Keratinocyte (primary cell): ENCODE data around the gene OR9I1. TPM values are rescaled to one million over a fixed set of nuclear protein-coding genes. Genes with fewer than 3 reads are reported as not detected.

Source experiments
- DNase-seq: peaks from one replicate; pipeline ENCODE4 v3.0.0-alpha.2; 2011; ENCODE audit warnings: low read depth, missing footprints, low spot score
- FAIRE-seq: peaks from 2 replicates; lab custom pipeline; 2011; peaks lifted over from hg19 to GRCh38; lab: Jason Lieb, UNC
- H2AFZ ChIP-seq: 2 replicates; pipeline ENCODE4 v1.6.0; 2012; ENCODE audit warnings: low read length, control low read depth, inconsistent platforms; ENCODE audit not compliant: control insufficient read depth
- H3K27ac ChIP-seq: 2 replicates; pipeline ENCODE4 v1.5.1; 2011; ENCODE audit warnings: low read length; ENCODE audit not compliant: control insufficient read depth, insufficient read depth
- H3K27me3 ChIP-seq: 3 replicates; pipeline ENCODE4 v1.6.0; 2011; ENCODE audit warnings: low read length; ENCODE audit not compliant: control insufficient read depth, insufficient read depth; ENCODE audit errors: extremely low read depth
- H3K36me3 ChIP-seq, 2 experiments: 2 replicates in 1 of 2; 3 replicates in 1 of 2; pipeline ENCODE4 v1.5.1; 2011; ENCODE audit warnings: low read length in 2 of 2, mild to moderate bottlenecking in 1 of 2; ENCODE audit not compliant: control insufficient read depth in 2 of 2, insufficient read depth in 2 of 2; ENCODE audit errors: extremely low read depth in 1 of 2
- H3K4me1 ChIP-seq: 3 replicates; pipeline ENCODE4 v1.5.1; 2011; ENCODE audit warnings: low read length; ENCODE audit not compliant: control insufficient read depth, insufficient read depth; ENCODE audit errors: extremely low read depth
- H3K4me2 ChIP-seq: 3 replicates; pipeline ENCODE4 v1.6.0; 2011; ENCODE audit warnings: low read depth, low read length; ENCODE audit not compliant: control insufficient read depth, insufficient read depth; ENCODE audit errors: extremely low read depth
- H3K4me3 ChIP-seq, 3 experiments: fragments of 200-600 bp in 1 of 3; sonication (generic) in 1 of 3; 2 replicates in 2 of 3; 3 replicates in 1 of 3; pipeline ENCODE4 v1.5.1; 2011 to 2016; ENCODE audit warnings: low read length in 3 of 3, mild to moderate bottlenecking in 3 of 3, control low read depth in 2 of 3, inconsistent platforms in 1 of 3, low read depth in 1 of 3, mixed read lengths in 1 of 3, mixed run types in 1 of 3, moderate library complexity in 1 of 3; ENCODE audit not compliant: control insufficient read depth in 2 of 3, insufficient read depth in 2 of 3; ENCODE audit errors: extremely low read depth in 1 of 3
- H3K79me2 ChIP-seq: 2 replicates; pipeline ENCODE4 v1.6.0; 2012; ENCODE audit warnings: low read length; ENCODE audit not compliant: control insufficient read depth, insufficient read depth
- H3K9ac ChIP-seq: 3 replicates; pipeline ENCODE4 v1.6.0; 2011; ENCODE audit warnings: low read length; ENCODE audit not compliant: control insufficient read depth, insufficient read depth; ENCODE audit errors: extremely low read depth
- H3K9me1 ChIP-seq: 3 replicates; pipeline ENCODE4 v1.6.0; 2011; ENCODE audit warnings: low read length; ENCODE audit not compliant: control insufficient read depth, insufficient read depth; ENCODE audit errors: extremely low read depth
- H3K9me3 ChIP-seq: 2 replicates; pipeline ENCODE4 v1.5.1; 2012; ENCODE audit warnings: low read depth, low read length; ENCODE audit not compliant: control insufficient read depth
- H4K20me1 ChIP-seq: 3 replicates; pipeline ENCODE4 v1.6.0; 2011; ENCODE audit warnings: low read length; ENCODE audit not compliant: control insufficient read depth, insufficient read depth; ENCODE audit errors: extremely low read depth
- CTCF ChIP-seq, 3 experiments: IDR thresholded peaks in 1 of 3; conservative IDR thresholded peaks in 1 of 3; optimal IDR thresholded peaks in 1 of 3; 2 replicates in 2 of 3; 3 replicates in 1 of 3; pipeline versions ENCODE3 to v1.5.1; 2011; ENCODE audit warnings: low read length in 3 of 3, mild to moderate bottlenecking in 3 of 3, moderate library complexity in 2 of 3, control low read depth in 1 of 3, inconsistent platforms in 1 of 3; ENCODE audit not compliant: insufficient read depth in 2 of 3; ENCODE audit errors: extremely low read depth in 1 of 3
- EZH2 ChIP-seq: IDR thresholded peaks from one replicate; pipeline ENCODE4 v1.6.1; 2012; ENCODE audit warnings: inconsistent platforms, mild to moderate bottlenecking, low read length, moderate library complexity
- dilution Hi-C: fragments of 300-500 bp; cut with MboI; formaldehyde crosslinking; loops from one replicate; pipeline ENCODE4 v1.7.0; 2020; ENCODE audit warnings: low sequenced_read_pairs; ENCODE audit not compliant: extremely low pct_ligation_motif_present
- polyA plus RNA-seq, 5 experiments: library from polyadenylated mRNA; depleted of rRNA in 3 of 5; stranded (reverse) in 3 of 5; stranded (forward) in 1 of 5; unstranded in 1 of 5; fragments of >200 nt; gene quantifications; 1 replicate in 1 of 5; 2 replicates in 3 of 5; 3 replicates in 1 of 5; pipeline versions ENCODE4 v1.2.1 to v1.2.3, GENCODE V29; 2011 to 2012; ENCODE audit warnings: missing spikeins in 2 of 5, low read depth in 1 of 5, low replicate concordance in 1 of 5

The OR9I1 gene
- polyA plus RNA-seq, 1 donor (not counting 4 experiments of a cell fraction or from before 2014, with no cell fraction given) = not detected

GRCh38 chr11:58086528-58086927 is 38.8 kb downstream of the OR9I1 start:
- H3K9me1 ChIP-seq = no peaks in the 10 kb centered on the region
- H3K4me2 ChIP-seq = no peak overlapping the region
- H4K20me1 ChIP-seq = no peaks in the 10 kb centered on the region
- no peak overlapping the region for H3K4me3 ChIP-seq
- no peak overlapping the region for H3K27ac ChIP-seq
- FAIRE-seq (no peak), DNase-seq (no peak)
- H3K36me3 ChIP-seq = no peaks in the 10 kb centered on the region
- no peaks in the 10 kb centered on the region for H3K27me3 ChIP-seq
- no peaks in the 10 kb centered on the region for H3K79me2 ChIP-seq
- H2AFZ ChIP-seq = no peak overlapping the region
- dilution Hi-C loops = no loop called here
- no peaks in the 10 kb centered on the region for H3K4me1 ChIP-seq
- no peaks in the 10 kb centered on the region for H3K9me3 ChIP-seq
- TF ChIP-seq CTCF (optimal IDR thresholded peaks at IDR 0.05 in 1 of 3, IDR thresholded peaks at IDR 0.05 in 1 of 3, conservative IDR thresholded peaks at IDR 0.05 in 1 of 3; ENCODE audit: extremely low read depth in 1 of 3, insufficient read depth in 2 of 3, low read length in 3 of 3) = no peak
- TF ChIP-seq EZH2 = no peak
- no peak overlapping the region for H3K9ac ChIP-seq

DNA sequence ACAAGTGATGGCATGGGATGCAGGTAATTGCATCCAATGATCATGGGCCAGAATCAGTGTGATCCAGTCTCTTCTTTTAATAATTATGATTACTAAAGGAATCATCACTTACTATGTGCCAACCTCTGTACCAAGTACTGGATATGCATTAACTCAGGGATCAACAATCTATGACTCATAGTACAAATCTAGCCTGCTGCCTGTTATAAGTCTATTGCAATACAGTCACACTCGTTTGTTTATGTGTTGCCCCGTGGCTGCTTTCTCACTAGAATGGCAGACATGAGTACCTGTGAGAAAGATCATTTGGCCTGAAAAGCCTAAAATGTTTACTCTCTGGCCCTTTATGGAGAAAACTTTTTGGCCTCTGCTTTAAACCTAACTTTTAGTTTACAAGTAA is 49.5 kb downstream of the OR9I1 start:
- H3K9me3 ChIP-seq = no peaks in the 10 kb centered on the region
- peak overlapping the region; percentile 29 for H3K27ac ChIP-seq
- no peak overlapping the region for H3K4me2 ChIP-seq
- no peaks in the 10 kb centered on the region for H3K36me3 ChIP-seq
- FAIRE-seq = peak; percentile 73
- H3K79me2 ChIP-seq = no peaks in the 10 kb centered on the region
- TF ChIP-seq CTCF (optimal IDR thresholded peaks at IDR 0.05 in 1 of 3, IDR thresholded peaks at IDR 0.05 in 1 of 3, conservative IDR thresholded peaks at IDR 0.05 in 1 of 3; ENCODE audit: extremely low read depth in 1 of 3, insufficient read depth in 2 of 3, low read length in 3 of 3) = no peak
- TF ChIP-seq EZH2 = no peak
- H3K4me1 ChIP-seq = peaks cover 8% of the 10 kb centered on the region
- H2AFZ ChIP-seq = no peak overlapping the region
- no peaks in the 10 kb centered on the region for H3K27me3 ChIP-seq
- H3K4me3 ChIP-seq = no peak overlapping the region
- no peak overlapping the region for H3K9ac ChIP-seq
- no peaks in the 10 kb centered on the region for H4K20me1 ChIP-seq
- dilution Hi-C loops = no loop called here
- H3K9me1 ChIP-seq = no peaks in the 10 kb centered on the region
- DNase-seq = no peak
